Activated CD8-positive, alpha-beta memory T cell treated with anti-CD3 and anti-CD28 coated beads, Interleukin-2, amount 50 U/mL, for 24 hours (primary cell): ENCODE measurements around the gene CTU2.

Source experiments
- DNase-seq: peaks from one replicate; pipeline ENCODE4 v3.0.0-alpha.2; 2020; ENCODE audit errors: extremely low read depth

CTU2 gene

GRCh38 chr16:88760424-88761142, 54.3 kb downstream of the CTU2 start:
- DNase-seq: no peak

- no peak for DNase-seq
These were observed 54.8 kb downstream of the CTU2 start for GRCh38 chr16:88761143-88761534.

GRCh38 chr16:88761830-88762229, 55.5 kb downstream of the CTU2 start:
- DNase-seq: no peak

- DNase-seq: no peak
These were observed 56.1 kb downstream of the CTU2 start for GRCh38 chr16:88762258-88762870.

GRCh38 chr16:88762941-88763340, 56.6 kb downstream of the CTU2 start:
- DNase-seq: no peak

GRCh38 chr16:88763502-88764053, 57.3 kb downstream of the CTU2 start:
- DNase-seq: no peak

GRCh38 chr16:88764080-88764479, 57.8 kb downstream of the CTU2 start:
- DNase-seq: no peak

GRCh38 chr16:88764913-88765349, 58.6 kb downstream of the CTU2 start:
- DNase-seq: no peak
